DLD1 (cell line): ENCODE measurements around the gene TREML1.

Source experiments
- in situ Hi-C: cut with HindIII; loops from 2 replicates; pipeline ENCODE4 v1.10.0; 2017; ENCODE audit warnings: low sequenced_read_pairs

TREML1 gene

DNA sequence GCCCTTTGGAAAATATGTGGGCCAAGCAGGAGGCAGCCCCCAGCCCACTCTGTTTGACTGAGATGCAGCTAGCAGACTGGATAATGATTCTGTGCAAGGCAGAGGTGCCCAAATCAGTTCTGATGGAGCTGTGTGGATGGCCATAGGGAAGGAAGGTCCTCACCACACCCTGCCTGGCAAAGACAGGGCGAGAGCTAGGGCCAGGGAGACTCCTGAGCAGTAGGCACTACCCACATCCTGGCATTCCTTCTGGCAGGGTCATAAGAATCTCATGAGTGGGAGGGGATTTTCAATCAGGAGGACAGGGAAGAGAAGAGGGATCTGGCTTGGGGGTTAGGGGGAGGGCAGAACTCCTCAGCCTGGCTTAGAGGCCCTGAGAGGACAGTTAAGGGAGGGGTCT lies 27.4 kb upstream of the TREML1 start:
- in situ Hi-C loops = loop anchor here (25.0 kb wide), 1 partner anchor 94 kb away; no protein-coding TSS in a partner anchor

DNA sequence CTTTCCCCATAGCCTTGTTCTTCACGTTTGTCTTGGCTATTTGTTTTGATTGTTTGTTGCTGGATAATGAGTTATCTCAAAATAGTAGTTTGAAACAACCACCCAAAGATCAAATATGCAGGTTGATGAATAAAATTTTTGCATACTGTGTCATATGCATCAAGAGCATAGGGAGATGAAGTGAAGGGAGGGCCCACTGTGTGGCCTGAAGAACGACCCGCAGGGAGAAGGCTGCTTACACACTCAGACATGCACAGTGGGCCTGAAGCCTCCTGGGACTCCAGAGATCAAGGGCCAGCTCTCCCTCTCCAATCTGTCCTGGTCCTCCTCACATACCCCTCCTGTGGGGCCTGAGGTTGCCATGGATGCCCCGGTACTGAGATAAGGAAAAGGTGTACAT lies 25.0 kb upstream of the TREML1 start:
- in situ Hi-C loops = loop anchor here (25.0 kb wide), 1 partner anchor 92 kb away; no protein-coding TSS in a partner anchor

GRCh38 chr6:41177695-41178094 lies 23.5 kb upstream of the TREML1 start:
- in situ Hi-C loops = loop anchor here (25.0 kb wide), 1 partner anchor 90 kb away; no protein-coding TSS in a partner anchor

DNA sequence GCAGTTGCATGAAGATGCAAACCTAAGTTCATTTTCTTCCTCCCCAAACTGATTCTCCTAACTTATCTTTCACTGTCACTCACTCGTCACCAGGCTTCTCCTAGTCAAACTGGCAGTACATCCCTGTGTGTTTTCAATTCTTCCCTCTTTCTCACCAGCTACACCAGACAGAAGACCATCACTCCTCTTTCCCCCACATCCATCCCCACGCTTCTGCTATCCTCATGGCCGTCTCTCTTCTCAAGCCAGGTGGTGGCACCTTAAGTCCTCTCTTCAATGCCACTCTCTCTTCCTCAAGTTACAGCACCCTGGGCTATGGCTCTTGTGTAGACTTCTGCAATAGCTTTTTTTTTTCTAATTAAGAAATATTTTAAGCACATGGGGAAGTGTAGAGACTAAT lies 23.1 kb upstream of the TREML1 start:
- in situ Hi-C loops = loop anchor here (25.0 kb wide), 1 partner anchor 90 kb away; no protein-coding TSS in a partner anchor

GRCh38 chr6:41176189-41176588 lies 22.0 kb upstream of the TREML1 start:
- in situ Hi-C loops = loop anchor here (25.0 kb wide), 1 partner anchor 89 kb away; no protein-coding TSS in a partner anchor

GRCh38 chr6:41175084-41175483 lies 20.9 kb upstream of the TREML1 start:
- in situ Hi-C loops = loop anchor here (25.0 kb wide), 1 partner anchor 88 kb away; no protein-coding TSS in a partner anchor

DNA sequence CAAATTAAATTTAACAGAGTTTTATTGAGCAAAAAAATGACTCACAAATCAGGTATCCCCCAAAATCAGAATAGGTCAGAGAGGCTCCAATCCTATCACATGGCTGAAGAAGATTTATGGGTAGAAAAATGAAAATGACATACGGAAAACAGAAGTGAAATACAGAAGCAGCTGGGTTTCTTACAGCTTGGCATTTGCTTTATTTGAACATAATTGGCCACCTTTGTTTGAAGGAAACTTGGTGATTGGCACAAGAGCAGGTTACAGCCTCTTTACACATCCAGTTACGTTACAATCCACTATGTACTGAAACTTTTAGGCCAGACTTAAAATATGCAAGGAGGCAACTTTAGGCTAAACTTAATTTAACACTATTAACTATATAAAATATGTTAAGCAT lies 20.5 kb upstream of the TREML1 start:
- in situ Hi-C loops = loop anchor here (25.0 kb wide), 1 partner anchor 87 kb away; no protein-coding TSS in a partner anchor

DNA sequence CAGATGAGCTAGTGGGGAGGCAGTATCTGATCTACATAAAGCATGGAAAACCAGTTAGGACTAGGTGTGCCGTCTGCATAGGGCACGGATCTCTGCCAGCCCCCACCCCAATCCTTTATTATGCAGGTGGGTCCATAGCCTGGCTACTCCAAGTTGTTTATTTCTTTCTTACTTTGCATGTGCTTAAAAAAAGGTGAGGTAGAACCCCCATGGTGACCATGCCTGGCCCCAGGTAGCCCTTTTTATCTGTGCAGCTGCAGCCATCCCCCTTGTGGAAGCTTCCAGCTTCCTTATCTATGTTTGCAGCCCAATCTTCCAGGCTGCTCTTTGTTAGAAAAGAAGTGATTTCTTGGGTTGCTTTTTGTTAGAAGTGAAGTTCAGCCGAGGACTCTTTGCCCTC lies 17.8 kb upstream of the TREML1 start:
- in situ Hi-C loops = no loop called here

DNA sequence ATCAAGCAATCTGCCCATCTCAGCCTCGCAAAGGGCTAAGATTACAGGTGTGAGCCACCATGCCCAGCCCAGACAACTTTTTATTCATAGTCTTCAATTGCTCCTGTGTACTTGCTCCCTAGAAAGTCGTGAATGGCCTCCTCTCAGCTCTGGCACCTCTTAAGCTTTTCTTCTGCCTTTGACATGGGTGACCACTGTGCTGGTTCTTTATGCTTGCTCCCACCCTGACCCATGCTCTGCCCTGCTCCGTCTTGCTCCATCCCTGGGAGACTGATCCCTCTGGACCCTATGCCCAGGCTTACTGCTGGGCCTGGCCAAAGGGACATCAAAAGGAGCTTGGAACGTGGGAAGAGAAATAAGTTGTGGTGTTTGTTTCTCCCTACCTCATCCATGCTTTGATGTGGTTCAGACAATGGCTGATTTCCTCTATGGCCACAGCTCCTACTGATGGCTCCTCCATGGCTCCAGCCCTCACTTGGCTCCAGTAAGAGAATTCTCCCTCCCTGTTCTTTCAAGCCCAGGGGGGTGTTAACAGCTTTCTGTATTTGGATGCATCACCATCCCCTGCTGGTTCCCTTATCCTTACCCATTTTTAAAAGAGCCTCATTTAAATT lies 16.5 kb upstream of the TREML1 start:
- in situ Hi-C loops = no loop called here

GRCh38 chr6:41167173-41167963 lies 13.2 kb upstream of the TREML1 start:
- in situ Hi-C loops = no loop called here

- in situ Hi-C loops = no loop called here
These were observed 10.5 kb upstream of the TREML1 start for GRCh38 chr6:41164551-41165120.

DNA sequence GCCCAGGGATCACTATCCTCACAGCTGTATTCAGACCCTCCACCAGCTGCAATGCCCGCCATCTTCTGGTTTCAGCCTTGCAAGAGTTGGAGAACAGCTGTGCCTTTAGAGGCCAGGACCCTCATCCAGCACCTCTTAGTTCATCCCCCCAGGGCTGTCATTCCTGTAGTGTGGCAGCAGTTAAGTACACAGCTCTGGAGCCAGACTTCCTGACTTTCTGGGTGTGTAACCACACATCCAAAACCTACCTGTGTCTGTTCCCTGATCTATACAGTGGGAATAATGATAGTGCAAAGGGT lies 9.2 kb upstream of the TREML1 start:
- in situ Hi-C loops = no loop called here

- in situ Hi-C loops = no loop called here
These were observed 8.7 kb upstream of the TREML1 start, which contains the start of gene TREM2 for GRCh38 chr6:41162687-41163418. Gene TREM2 (minus strand): TSS chr6:41163116. CDS start chr6:41163082, 34 bp downstream.

GRCh38 chr6:41161851-41162552 lies 7.9 kb upstream of the TREML1 start:
- in situ Hi-C loops = no loop called here

DNA sequence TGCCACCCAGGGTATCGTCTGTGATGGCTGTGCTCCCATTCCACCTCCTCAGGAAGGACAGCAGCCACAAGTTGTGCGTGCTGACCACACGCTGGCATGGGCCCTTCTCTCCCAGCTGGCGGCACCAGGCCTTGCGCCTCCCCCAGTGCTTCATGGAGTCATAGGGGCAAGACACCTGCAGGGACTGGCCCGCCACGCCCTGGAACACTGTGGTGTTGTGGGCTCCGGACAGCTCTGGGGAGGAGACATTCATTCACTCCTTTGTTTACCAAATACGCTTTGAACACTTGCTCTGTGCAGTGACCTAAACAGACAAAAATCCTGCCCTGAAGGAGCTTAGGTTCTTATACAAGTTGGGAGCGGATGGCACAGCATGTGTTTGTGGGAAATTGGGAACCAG lies 7.2 kb upstream of the TREML1 start:
- in situ Hi-C loops = no loop called here

DNA sequence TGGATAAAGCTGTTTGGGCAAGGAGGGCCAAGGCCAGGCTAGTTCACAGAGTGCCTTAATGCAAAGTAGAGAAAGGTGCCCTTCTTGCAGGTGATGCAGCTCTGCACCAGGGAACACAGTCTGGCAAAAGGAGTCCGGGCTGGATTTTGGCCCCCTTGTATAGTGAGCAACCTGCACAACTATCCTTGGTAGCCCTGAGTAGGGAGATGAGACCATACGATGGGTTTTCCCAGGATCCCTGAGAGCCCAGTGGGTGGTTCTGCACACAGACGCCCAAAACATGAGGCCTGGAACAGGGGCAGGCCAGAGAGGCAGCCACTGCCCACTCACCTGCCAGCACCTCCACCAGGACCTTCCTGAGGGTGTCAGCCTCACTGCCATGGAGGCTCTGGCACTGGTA lies 6.8 kb upstream of the TREML1 start:
- in situ Hi-C loops = no loop called here

DNA sequence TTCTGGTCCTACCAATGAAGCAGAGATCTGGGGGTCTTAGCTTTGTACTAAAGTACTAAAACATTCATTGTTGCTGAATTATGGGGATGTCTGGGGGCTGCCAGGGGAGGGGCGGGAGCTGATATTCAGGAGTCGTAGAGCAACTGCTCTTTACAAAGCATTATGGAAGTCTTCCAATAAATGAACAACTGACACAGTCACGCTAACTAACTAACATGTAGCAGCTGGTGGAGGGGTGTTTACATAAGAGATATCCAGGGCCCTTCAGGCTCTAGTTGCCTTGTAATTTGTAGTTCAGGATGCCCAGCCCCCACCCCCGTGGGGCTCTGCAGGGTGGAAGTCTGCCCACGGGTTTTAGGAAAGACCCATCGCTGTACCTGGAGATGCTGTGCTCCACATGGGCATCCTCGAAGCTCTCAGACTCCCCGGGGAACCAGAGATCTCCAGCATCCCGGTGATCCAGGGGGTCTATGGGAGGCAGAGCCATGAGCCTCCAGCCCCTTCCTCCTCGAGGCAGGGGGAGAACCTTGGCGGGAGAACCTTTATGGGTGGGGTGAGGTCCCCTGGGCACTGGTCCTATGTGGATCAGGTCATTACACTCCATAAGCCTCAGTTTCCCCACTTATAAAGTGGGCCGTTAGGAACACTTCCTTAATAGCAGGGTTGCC lies 5.4 kb upstream of the TREML1 start:
- in situ Hi-C loops = no loop called here

GRCh38 chr6:41157323-41157722 lies 3.2 kb upstream of the TREML1 start:
- in situ Hi-C loops = no loop called here

DNA sequence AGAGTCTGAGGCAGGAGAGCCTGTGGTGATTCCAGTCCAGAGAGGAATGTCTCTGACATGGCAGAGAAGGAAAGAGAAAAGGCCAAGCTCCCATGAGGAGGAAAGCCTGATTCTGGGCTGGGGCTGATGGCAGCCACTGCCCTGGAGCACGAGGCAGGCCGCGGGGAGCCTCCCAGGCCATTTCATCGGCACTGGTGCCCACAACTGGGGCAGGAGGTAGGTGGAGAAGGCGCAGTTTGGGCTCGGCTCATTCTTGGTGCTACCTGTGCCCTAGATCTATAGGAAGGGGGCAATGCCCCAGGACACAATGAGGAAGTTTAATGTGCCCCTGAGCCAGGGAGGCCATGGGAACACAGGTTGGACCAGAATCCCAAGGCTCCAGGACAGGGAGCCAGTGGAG lies 2.6 kb upstream of the TREML1 start:
- in situ Hi-C loops = no loop called here

DNA sequence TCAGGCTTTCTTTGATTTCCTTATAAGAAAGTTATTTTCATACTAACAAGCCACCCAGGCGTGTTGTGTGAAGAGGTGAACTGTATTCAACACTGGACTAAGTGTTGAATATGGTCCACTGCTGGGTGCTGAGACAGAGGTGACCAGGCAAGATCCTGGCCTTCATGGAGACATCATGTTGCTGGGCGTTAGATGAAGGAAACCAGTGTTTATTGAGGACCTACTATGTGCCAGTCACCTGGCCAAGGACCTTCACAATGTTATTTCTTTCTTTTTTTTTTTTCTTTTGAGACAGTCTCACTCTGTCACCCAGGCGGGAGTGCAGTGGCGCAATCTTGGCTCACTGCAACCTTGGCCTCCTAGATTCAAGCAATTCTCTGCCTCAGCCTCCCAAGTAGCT lies 1.9 kb upstream of the TREML1 start:
- in situ Hi-C loops = no loop called here
